ENCODE data around the gene ENO2. TPM values are rescaled to one million over a fixed set of nuclear protein-coding genes. Genes with fewer than 3 reads are reported as not detected.

Gene ENO2
- total RNA-seq, 1 donor from 2014 or later: 32.2 TPM

- Mint-ChIP-seq H3K27me3 (peaks cover 3% of the 10 kb centered on the region), H3K4me1 (ENCODE audit: unreplicated experiment) (peaks cover 44% of the 10 kb centered on the region), H3K27ac (peak overlapping the region; percentile 95), H3K9me3 (no peaks in the 10 kb centered on the region), H3K4me3 (peak overlapping the region; percentile 89), H3K36me3 (peaks cover 8% of the 10 kb centered on the region)
- no peak for TF ChIP-seq CTCF (conservative IDR thresholded peaks at IDR 0.05)
- no peak for DNase-seq (ENCODE audit: extremely low spot score, unreplicated experiment)
These were observed 10.8 kb downstream of the ENO2 start for GRCh38 chr12:6925239-6925539.

- Mint-ChIP-seq H3K36me3 (peaks cover 8% of the 10 kb centered on the region), H3K9me3 (no peaks in the 10 kb centered on the region), H3K4me3 (peak overlapping the region; percentile 89), H3K27me3 (peaks cover 3% of the 10 kb centered on the region), H3K4me1 (ENCODE audit: unreplicated experiment) (peaks cover 47% of the 10 kb centered on the region), H3K27ac (peak overlapping the region; percentile 95)
- no peak for DNase-seq (ENCODE audit: extremely low spot score, unreplicated experiment)
- no peak for TF ChIP-seq CTCF (conservative IDR thresholded peaks at IDR 0.05)
These were observed 11.3 kb downstream of the ENO2 start for GRCh38 chr12:6925540-6926279.

GRCh38 chr12:6927379-6928021 lies 13.1 kb downstream of the ENO2 start, which contains the start of gene ATN1:
ATN1 (plus strand) TSS chr12:6927959; CDS start chr12:6934002, 6,043 bp downstream.
- TF ChIP-seq CTCF (conservative IDR thresholded peaks at IDR 0.05): no peak
- Mint-ChIP-seq H3K27ac (peak within 1 kb of the TSS; percentile 95), H3K4me3 (peak within 1 kb of the TSS; percentile 95), H3K36me3 (peaks cover 17% of the 10 kb centered on the region), H3K4me1 (ENCODE audit: unreplicated experiment) (peaks cover 54% of the 10 kb centered on the region), H3K27me3 (peaks cover 3% of the 10 kb centered on the region), H3K9me3 (no peaks in the 10 kb centered on the region)
- peak; percentile 84 for DNase-seq (ENCODE audit: extremely low spot score, unreplicated experiment)

- Mint-ChIP-seq H3K36me3 (peaks cover 22% of the 10 kb centered on the region), H3K9me3 (no peaks in the 10 kb centered on the region), H3K4me1 (ENCODE audit: unreplicated experiment) (peaks cover 54% of the 10 kb centered on the region), H3K4me3 (peak overlapping the region; percentile 95), H3K27ac (peak overlapping the region; percentile 91), H3K27me3 (peaks cover 3% of the 10 kb centered on the region)
- DNase-seq (ENCODE audit: extremely low spot score, unreplicated experiment): no peak
- TF ChIP-seq CTCF (conservative IDR thresholded peaks at IDR 0.05): no peak
These were observed 13.8 kb downstream of the ENO2 start for GRCh38 chr12:6928022-6928702.

GRCh38 chr12:6928703-6929407 lies 14.5 kb downstream of the ENO2 start:
- H3K4me1 Mint-ChIP-seq (ENCODE audit: unreplicated experiment): peaks cover 55% of the 10 kb centered on the region
- H3K4me3 Mint-ChIP-seq: peak overlapping the region; percentile 95
- peak overlapping the region; percentile 91 for H3K27ac Mint-ChIP-seq
- no peak for TF ChIP-seq CTCF (conservative IDR thresholded peaks at IDR 0.05)
- no peak for DNase-seq (ENCODE audit: extremely low spot score, unreplicated experiment)
- peaks cover 3% of the 10 kb centered on the region for H3K27me3 Mint-ChIP-seq
- no peaks in the 10 kb centered on the region for H3K9me3 Mint-ChIP-seq
- peaks cover 24% of the 10 kb centered on the region for H3K36me3 Mint-ChIP-seq
